ENCODE results near the gene DOHH.

DNA sequence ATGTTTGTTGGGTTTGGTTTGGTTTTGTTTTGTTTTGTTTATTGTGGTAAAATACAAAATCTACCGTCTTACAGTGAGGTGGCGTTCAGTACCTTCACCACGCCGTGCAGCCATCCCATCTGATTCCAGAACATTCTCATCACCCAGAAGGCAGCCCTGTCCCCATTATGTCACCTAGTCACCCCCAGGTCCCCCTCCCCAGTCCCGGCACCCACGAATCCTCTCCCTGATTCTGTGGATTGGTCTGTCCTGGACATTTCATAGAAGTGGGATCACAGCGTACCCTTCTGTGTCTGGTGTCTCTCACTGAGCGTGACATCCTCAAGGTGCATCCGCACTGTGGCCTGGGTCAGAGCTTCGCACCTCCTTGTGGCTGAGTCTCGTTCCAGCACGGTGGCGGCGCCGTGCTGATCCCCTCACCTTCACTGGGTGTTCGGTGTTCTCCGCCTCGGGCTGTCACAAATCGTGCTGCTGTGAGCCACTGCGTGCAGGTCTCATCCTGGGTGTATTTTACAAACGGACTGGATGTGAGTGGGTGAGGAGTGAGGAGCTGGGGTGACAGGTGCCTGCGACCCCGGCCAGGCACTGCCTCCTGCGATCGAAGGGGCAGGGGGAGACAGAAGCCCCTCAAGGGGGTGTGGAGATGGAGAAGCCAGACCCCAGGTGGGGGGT lies 37.9 kb upstream of the DOHH start:
- TF ChIP-seq, protein P1, sequence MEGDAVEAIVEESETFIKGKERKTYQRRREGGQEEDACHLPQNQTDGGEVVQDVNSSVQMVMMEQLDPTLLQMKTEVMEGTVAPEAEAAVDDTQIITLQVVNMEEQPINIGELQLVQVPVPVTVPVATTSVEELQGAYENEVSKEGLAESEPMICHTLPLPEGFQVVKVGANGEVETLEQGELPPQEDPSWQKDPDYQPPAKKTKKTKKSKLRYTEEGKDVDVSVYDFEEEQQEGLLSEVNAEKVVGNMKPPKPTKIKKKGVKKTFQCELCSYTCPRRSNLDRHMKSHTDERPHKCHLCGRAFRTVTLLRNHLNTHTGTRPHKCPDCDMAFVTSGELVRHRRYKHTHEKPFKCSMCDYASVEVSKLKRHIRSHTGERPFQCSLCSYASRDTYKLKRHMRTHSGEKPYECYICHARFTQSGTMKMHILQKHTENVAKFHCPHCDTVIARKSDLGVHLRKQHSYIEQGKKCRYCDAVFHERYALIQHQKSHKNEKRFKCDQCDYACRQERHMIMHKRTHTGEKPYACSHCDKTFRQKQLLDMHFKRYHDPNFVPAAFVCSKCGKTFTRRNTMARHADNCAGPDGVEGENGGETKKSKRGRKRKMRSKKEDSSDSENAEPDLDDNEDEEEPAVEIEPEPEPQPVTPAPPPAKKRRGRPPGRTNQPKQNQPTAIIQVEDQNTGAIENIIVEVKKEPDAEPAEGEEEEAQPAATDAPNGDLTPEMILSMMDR (IDR thresholded peaks at IDR 0.05): no peak
- TF ChIP-seq POLR2A (IDR thresholded peaks at IDR 0.05): no peak
